MCF 10A (cell line): Measurements from ENCODE around the gene EMILIN1. TPM values are rescaled to one million over a fixed set of nuclear protein-coding genes. Genes with fewer than 3 reads are reported as not detected.
"Not testable (repeated sequence)": the region's sequence is repeated elsewhere in the genome, so short reads cannot be mapped to it uniquely, and the experiment has no call there.

Experiments used
- BruUV-seq: library from RNA; stranded (reverse); fragments of 400-500 nt; replicated peaks from 2 replicates; lab custom pipeline; 2021; lab: Mats Ljungman, UMichigan
- CTCF ChIA-PET: fragments of 300-600 bp; sonication (Branson Sonifier 250); formaldehyde crosslinking; extraction: SDS; loops from one replicate; lab custom pipeline; 2021; ENCODE audit warnings: antibody characterized with exemption, inconsistent platforms; lab: Yijun Ruan, JAX
- POLR2A ChIA-PET: fragments of 300-600, 350-650 bp; sonication (Branson Sonifier 250); formaldehyde crosslinking; extraction: SDS; loops from one replicate; lab custom pipeline; 2020; ENCODE audit warnings: antibody characterized with exemption, inconsistent platforms; lab: Yijun Ruan, JAX
- DNase-seq: peaks from one replicate; pipeline ENCODE4 v3.0.0-alpha.2; 2018; ENCODE audit not compliant: unreplicated experiment
- H3K27ac Mint-ChIP-seq: one replicate; pipeline ENCODE4 v1.8.0; 2022; ENCODE audit warnings: mild to moderate bottlenecking, low read depth, mixed read lengths; ENCODE audit not compliant: unreplicated experiment
- H3K27me3 Mint-ChIP-seq: one replicate; pipeline ENCODE4 v1.8.0; 2022; ENCODE audit warnings: mixed read lengths; ENCODE audit not compliant: insufficient read depth, unreplicated experiment
- H3K36me3 Mint-ChIP-seq: one replicate; pipeline ENCODE4 v1.8.0; 2022; ENCODE audit warnings: mild to moderate bottlenecking, moderate library complexity, mixed read lengths; ENCODE audit not compliant: insufficient read depth, unreplicated experiment
- H3K4me1 Mint-ChIP-seq: one replicate; pipeline ENCODE4 v1.8.0; 2022; ENCODE audit warnings: mixed read lengths; ENCODE audit not compliant: insufficient read depth, unreplicated experiment
- H3K4me3 Mint-ChIP-seq: one replicate; pipeline ENCODE4 v1.8.0; 2022; ENCODE audit warnings: mild to moderate bottlenecking, moderate library complexity, mixed read lengths; ENCODE audit not compliant: unreplicated experiment
- H3K9me3 Mint-ChIP-seq: one replicate; pipeline ENCODE4 v1.8.0; 2022; ENCODE audit warnings: mixed read lengths; ENCODE audit not compliant: unreplicated experiment
- intact Hi-C: fragments of 100-400 bp; cut with micrococcal nuclease; formaldehyde crosslinking; loops from 2 replicates; pipeline ENCODE4 v1.14.1; 2022
- total RNA-seq: library from RNA; stranded (reverse); gene quantifications from 2 replicates; pipeline ENCODE4 v1.2.3, GENCODE V29; 2022
- TF ChIP-seq, protein P1 (sequence below): fragments of 200-600 bp; IDR thresholded peaks from one replicate; pipeline ENCODE4 v1.8.0; 2022; ENCODE audit warnings: antibody characterized with exemption, mild to moderate bottlenecking; ENCODE audit not compliant: unreplicated experiment

Gene EMILIN1
- total RNA-seq, 1 experiment from 2014 or later: 0.21 TPM

DNA sequence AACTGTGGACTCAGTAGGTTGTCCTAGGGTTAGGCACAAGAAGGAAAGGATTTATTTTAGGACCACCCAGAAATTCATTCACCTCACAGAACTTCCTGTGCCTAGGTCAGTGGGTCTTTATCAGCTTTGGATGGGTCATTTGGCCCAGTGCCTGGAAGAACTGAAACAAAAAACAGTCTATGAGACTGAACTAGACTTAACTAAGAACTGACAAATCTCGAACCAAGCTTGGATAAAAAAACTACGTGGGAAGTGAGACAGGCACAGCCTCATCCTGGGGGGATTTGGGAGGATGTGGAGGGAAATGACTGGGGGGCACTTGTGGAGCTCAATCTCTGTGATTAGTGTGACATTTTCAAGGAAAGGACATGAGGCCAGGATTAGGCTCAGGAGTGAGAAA, 4.6 kb upstream of the EMILIN1 start:
- peaks cover 17% of the 10 kb centered on the region for H3K4me1 Mint-ChIP-seq
- TF ChIP-seq, protein P1, sequence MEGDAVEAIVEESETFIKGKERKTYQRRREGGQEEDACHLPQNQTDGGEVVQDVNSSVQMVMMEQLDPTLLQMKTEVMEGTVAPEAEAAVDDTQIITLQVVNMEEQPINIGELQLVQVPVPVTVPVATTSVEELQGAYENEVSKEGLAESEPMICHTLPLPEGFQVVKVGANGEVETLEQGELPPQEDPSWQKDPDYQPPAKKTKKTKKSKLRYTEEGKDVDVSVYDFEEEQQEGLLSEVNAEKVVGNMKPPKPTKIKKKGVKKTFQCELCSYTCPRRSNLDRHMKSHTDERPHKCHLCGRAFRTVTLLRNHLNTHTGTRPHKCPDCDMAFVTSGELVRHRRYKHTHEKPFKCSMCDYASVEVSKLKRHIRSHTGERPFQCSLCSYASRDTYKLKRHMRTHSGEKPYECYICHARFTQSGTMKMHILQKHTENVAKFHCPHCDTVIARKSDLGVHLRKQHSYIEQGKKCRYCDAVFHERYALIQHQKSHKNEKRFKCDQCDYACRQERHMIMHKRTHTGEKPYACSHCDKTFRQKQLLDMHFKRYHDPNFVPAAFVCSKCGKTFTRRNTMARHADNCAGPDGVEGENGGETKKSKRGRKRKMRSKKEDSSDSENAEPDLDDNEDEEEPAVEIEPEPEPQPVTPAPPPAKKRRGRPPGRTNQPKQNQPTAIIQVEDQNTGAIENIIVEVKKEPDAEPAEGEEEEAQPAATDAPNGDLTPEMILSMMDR: no peak
- peaks cover 28% of the 10 kb centered on the region for H3K27me3 Mint-ChIP-seq
- POLR2A ChIA-PET: interaction anchor here (1.1 to 15.2 kb wide), 4 partner anchors 11 to 60 kb away, joined by 3 to 175 read pairs (median 6); partner anchors contain the start of genes AGBL5 and PREB
- BruUV-seq: no TSS peak
- DNase-seq: no peak
- intact Hi-C loops: no loop called here
- H3K9me3 Mint-ChIP-seq: no peaks in the 10 kb centered on the region
- no peak overlapping the region for H3K4me3 Mint-ChIP-seq
- H3K27ac Mint-ChIP-seq: no peak overlapping the region
- CTCF ChIA-PET: interaction anchor here (0.6 to 2.9 kb wide), 4 partner anchors 8 to 225 kb away, joined by 3 to 10 read pairs (median 5); no protein-coding TSS in a partner anchor
- H3K36me3 Mint-ChIP-seq: peaks cover 12% of the 10 kb centered on the region

DNA sequence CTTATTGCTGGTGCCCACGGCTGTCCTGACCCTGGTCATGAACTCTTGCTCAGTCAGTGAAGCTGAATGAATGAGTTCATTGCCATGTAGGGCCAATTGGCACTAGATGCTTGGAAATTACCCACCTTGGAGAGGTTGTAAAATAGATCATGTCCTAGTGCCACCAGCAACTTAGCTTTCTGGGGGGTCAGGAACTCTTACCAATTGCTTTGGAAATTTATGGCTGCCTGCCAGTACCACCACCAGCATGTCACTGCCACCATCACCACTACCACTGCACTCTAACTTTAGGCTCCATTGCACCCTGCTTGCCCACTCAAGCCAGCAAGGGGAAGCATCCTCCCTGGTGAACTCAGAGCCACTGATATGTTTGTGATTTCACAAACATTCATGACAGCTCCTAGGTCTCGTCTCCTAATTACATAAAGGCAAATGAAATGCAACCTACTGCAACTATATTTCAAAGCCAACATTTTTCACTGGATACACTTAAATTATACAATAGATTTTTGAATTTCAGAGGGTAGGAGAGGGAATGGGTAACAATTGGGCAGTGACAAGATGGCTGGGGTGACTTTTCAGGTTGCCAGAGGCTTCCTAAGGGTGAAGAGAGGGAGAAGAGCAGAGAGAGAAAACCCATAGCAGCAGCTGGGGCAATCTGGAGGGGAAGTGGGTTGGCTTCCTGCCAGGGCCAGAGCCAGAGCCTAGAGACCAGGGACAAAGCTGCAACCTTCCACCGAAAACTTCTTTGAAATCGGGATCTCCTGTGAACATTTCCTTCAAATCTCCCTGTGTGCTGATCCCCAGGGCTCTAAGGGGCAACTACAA, 3.5 kb upstream of the EMILIN1 start:
- no peak overlapping the region for H3K27ac Mint-ChIP-seq
- H3K9me3 Mint-ChIP-seq: no peaks in the 10 kb centered on the region
- TF ChIP-seq, protein P1: no peak
- ChIA-PET CTCF (interaction anchor here (0.6 to 2.9 kb wide), 3 partner anchors 10 to 113 kb away, joined by 3 to 10 read pairs (median 4); no protein-coding TSS in a partner anchor), POLR2A (interaction anchor here (0.7 to 15.2 kb wide), 5 partner anchors 10 to 219 kb away, joined by 3 to 175 read pairs (median 3); partner anchors contain the start of genes AGBL5 and KHK)
- H3K36me3 Mint-ChIP-seq: peaks cover under 1% of the 10 kb centered on the region
- BruUV-seq: no TSS peak
- peaks cover 28% of the 10 kb centered on the region for H3K27me3 Mint-ChIP-seq
- peaks cover 7% of the 10 kb centered on the region for H3K4me1 Mint-ChIP-seq
- intact Hi-C loops: no loop called here
- H3K4me3 Mint-ChIP-seq: no peak overlapping the region
- DNase-seq: no peak

DNA sequence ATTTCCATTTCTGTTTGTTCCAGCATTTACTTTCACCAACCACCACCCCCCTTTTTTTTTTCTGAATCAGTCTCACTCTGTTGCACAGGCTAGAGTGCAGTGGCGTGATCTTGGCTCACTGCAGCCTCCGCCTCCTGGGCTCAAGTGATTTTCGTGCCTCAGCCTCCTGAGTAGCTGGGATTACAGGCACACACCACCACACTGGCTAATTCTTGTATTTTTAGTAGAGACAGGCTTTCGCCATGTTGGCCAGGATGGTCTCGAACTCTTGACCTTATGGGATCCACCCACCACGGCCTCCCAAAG, 2.9 kb upstream of the EMILIN1 start:
- H3K9me3 Mint-ChIP-seq, intact Hi-C loops, H3K27ac Mint-ChIP-seq, H3K36me3 Mint-ChIP-seq, H3K4me3 Mint-ChIP-seq, CTCF ChIA-PET, H3K4me1 Mint-ChIP-seq, BruUV-seq, DNase-seq: not testable (repeated sequence)
- POLR2A ChIA-PET: interaction anchor here (1.0 kb wide), 1 partner anchor 218 kb away, joined by 3 read pairs; no protein-coding TSS in a partner anchor
- peaks cover 28% of the 10 kb centered on the region for H3K27me3 Mint-ChIP-seq

DNA sequence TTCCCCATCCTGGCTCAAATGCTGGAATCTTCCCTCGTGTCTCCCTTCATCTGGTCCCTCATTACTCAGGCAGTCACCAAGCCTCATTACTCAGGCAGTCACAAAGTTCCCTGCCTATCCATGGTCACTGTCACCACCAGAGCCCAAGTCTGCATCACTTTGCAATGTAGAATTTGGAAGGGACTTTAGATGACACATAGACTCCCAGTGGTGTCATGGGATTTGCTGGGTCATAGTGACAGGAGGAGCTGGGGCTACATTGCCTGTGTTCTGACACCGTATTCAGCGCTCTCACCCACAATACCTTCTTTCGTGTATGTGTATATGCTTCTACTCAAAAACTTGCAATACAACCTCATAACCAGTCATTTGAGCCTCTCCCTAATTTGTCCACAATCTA, 2.1 kb upstream of the EMILIN1 start:
- ChIA-PET POLR2A (interaction anchor here (0.9 to 1.2 kb wide), 2 partner anchors 23 to 26 kb away, joined by 3 to 4 read pairs; no protein-coding TSS in a partner anchor), CTCF (interaction anchor here (0.6 to 1.7 kb wide), 3 partner anchors 59 to 294 kb away, joined by 3 read pairs; partner anchors contain the start of genes EIF2B4 and SNX17)
- TF ChIP-seq, protein P1: no peak
- intact Hi-C loops: no loop called here
- DNase-seq: no peak
- H3K36me3 Mint-ChIP-seq: no peaks in the 10 kb centered on the region
- no peaks in the 10 kb centered on the region for H3K9me3 Mint-ChIP-seq
- H3K27ac Mint-ChIP-seq: no peak overlapping the region
- no peak overlapping the region for H3K4me3 Mint-ChIP-seq
- H3K4me1 Mint-ChIP-seq: peaks cover 15% of the 10 kb centered on the region
- H3K27me3 Mint-ChIP-seq: peaks cover 28% of the 10 kb centered on the region
- BruUV-seq: no TSS peak
